Measurements from ENCODE around the gene CACNA1D.

Gene CACNA1D

DNA sequence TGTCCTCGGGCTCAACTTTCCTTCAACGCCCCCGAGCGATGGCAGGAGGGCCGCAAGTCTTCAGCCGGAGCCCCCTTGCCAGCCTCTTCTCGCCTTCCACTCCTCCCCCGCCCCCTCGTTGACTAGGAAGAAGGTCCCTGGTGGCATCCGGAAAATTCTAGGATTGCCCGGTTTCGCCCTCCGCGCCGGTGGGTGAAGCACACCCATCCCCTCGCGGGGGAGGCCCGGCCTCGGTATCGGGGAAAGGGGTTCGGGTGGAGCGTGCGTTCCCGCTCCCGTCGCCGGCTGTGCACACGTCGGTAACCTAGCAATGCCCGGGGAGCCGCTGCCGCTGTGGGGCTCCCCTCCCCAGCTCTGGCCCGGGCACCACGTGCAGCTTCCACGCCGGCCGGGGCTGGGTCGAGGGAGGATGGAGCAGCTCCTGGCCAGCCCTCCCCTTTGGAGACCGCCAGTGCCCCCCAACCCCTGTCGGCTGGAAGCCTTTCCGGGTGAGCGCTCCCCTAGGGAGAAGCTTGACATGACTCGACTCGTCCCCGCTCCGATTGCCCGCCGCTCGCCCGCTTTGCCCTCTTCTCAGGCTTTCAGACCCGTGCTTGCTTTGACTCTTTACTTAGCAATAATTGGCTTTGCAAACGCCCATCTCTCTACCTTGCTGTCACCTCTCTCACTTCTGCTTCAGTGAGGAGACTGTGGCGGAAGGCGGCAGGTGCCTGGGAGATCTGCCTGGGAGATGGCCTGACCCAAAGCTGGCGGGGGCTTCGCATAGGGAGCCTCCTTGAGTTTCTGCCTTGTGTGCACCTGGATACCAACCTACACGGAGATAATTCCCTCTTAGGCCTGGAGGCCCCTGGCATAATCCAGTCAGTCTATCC is 1.3 kb downstream of the CACNA1D start:
- DNase-seq, result peak; percentile 23

DNA sequence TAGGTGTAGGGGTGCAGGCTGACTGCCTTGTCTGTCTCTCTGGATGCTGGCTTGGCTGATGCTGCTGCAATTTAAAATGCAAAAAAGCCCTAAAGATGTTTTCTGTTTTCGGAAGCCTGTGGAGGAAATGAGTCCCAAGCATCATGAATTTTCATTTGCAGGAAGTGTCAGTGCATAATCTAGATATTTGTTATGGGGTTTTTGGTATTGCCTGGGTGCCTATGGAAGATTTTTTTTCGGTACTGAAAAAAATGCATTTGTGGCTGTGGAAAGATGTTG is 1.9 kb downstream of the CACNA1D start:
- DNase-seq, result no peak

GRCh38 chr3:53496984-53497383 is 2.6 kb downstream of the CACNA1D start:
- no peak for DNase-seq

DNA sequence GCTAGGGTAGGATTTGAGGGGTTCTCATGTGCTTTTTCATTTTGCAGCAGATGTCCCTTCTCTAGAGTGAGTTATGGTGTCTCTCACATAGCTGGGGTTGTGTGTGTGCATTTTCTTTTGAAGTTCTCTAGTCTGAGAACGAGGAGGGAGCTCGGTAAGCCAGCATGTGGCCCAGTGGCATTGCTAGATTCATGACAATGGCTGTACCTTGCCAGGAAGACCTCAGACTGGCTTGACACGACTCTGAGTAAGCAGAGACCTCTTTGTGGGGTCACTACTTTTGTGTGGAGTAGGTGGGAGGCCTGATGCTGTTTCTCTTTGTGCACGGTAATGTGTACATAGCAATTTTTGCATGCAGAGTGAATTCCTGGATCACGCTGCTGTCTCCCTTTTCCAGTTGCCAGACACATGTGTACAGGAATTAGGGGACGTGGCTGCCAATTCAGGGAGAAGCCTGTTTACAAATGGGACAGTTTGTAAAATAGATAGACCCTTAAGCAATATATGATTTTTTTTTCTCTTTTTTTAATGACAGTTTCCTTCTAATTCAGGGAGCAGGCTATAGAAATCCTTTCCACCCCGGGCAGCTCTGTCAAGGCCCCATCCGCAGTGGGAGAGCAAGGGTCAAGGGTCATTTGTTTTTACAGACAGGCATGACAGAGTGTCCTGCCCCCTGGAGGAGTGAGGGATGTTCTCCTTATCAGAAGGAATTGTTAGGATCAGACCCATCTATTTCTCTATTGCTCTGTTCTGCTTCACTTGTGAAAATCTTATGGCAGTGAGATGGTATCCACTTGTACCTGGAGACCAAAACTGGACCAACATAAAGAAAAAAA is 4.6 kb downstream of the CACNA1D start:
- no peak for DNase-seq

GRCh38 chr3:53500165-53500777 is 5.9 kb downstream of the CACNA1D start:
- no peak for DNase-seq

DNA sequence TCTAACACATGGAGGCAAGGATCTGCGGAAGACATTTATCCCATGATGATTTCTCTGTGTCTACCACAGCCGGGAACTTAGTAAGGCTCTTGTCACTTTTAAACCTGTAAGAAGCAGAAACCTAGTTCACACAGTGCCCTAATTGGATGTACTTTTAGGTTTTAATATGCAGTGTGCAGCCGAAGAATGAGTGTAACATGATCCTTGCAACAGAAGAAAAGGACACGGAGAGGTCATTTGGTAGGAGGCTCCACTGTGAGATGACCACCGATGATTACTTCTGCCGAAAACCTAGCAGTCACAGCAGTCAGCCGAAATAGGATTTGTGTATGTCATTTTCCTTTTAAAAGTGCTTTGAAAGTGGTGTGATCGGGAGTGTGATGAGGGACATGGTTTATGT is 6.8 kb downstream of the CACNA1D start:
- DNase-seq, result no peak

DNA sequence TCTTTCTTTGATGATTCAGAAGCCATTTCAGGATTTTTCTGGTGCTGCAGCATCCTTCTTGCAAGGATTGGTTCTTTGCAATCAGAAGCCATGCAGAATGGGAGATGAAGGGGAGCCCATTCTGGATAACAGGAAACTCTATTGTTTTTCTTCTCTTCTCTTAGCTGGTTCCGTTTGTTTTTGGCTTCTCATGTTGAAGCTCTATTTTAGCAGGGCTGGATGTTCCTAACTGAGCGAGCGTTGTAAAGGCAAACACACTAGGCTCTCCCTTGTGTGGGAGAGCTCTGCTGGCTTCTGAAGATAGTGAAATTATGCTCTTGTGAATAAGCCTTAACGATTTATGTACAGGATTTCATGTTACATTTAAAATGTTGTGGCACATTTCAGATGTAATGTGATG is 8.3 kb downstream of the CACNA1D start:
- no peak for DNase-seq

DNA sequence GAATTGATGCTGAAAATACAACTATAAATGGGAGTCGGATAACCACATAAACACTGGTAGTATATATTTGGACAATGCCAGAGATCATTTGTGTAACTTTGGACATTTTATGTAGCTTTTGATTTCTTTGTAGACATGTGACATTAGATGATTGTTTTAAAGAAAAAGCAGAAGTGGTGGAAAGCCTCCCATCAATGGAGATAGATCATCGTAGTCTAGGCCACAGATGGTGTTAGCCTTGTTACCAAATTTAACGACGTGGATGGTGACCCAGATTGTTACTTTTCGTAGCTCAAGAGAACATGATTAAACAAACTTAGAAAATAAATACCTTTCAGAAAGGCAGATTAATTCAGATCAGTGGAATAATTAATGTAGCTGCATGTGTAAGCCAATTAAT is 8.8 kb downstream of the CACNA1D start:
- DNase-seq, result no peak

DNA sequence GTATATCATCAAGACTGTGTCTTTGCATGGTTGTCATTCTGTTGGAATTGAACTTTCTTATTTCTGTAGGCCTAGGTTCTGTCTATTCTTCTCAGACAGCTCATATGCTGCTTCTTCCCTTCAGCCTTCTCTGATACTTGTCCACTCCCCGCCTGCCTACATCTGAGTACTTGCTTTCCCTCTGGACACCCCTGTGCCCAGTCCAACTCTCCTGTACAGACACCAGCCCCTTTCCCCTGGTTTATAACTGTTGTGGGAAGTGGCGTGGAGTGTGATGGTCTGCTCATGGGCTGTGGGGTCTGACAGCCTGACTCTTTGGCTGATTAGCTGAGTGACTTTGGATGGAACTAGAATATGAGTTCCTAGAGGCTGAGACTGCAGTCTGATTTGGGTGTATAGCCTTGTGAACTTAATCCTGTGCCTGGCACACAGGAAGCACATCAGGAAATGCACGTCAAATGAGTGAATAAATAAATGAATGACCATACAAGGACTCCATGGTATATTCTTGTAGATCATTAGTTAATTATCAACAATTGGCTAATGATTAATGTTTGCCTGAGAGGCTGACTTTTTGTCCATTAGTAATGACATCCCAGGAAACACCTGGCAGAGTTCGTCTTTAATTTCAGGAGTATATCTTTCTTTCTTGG is 11.8 kb downstream of the CACNA1D start:
- no peak for DNase-seq

DNA sequence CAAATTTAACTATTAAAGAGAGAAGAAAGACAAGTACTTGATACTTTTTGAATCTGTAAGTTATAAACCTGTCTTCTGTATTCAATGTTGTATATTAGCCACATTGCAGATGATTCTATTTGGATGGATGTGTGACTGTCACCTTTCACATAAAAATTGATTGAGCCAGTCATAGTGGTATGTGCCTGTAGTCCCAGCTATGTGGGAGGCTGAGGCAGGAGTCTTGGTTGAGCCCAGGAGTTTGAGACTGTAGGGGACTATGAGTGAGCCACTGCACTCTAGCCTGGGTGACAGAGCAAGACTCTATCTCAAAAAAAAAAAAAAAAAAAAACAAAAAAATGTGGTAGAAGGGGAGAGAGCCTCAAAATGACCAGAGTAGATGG is 12.3 kb downstream of the CACNA1D start:
- no peak for DNase-seq

- no peak for DNase-seq
Observed at GRCh38 chr3:53509494-53509893, 15.1 kb downstream of the CACNA1D start.

DNA sequence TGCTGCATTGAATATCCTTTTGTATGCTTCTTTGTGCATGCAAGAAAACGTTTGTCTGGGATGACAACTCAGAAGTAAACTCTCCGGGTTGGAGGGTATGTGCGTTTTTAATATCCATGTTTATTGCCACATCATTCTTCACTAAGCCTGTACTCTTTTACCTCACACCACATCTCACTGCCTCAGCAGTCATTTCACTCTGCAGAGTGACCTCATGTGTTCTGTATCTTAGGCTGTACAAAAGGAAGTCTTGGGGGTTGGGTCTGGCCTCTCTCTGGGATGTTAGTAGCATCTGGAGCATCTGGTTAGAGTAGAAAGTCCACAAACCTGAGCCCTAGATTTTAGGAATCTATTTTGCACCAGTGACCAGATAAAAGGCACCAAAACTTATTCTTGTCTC is 16.1 kb downstream of the CACNA1D start:
- no peak for DNase-seq

DNA sequence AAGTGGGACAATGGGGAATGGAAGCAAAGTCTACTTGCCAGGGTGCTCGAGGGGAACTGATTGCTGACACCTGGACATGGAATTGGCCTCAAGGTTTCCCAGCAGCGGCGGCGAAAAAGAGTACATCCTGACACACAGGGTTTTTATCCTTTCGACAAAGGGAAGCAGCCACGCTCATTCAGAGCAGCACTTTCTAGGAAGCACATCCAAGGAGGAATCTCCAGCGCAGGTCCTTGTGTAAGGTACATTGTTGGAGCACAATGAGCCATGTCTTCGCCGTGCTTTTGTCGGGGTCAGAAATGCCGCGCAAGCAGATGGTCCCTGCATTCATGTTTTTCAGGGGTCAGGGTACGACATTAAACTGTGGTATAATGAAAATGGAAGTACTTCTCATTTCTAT is 16.8 kb downstream of the CACNA1D start:
- DNase-seq, result no peak

DNA sequence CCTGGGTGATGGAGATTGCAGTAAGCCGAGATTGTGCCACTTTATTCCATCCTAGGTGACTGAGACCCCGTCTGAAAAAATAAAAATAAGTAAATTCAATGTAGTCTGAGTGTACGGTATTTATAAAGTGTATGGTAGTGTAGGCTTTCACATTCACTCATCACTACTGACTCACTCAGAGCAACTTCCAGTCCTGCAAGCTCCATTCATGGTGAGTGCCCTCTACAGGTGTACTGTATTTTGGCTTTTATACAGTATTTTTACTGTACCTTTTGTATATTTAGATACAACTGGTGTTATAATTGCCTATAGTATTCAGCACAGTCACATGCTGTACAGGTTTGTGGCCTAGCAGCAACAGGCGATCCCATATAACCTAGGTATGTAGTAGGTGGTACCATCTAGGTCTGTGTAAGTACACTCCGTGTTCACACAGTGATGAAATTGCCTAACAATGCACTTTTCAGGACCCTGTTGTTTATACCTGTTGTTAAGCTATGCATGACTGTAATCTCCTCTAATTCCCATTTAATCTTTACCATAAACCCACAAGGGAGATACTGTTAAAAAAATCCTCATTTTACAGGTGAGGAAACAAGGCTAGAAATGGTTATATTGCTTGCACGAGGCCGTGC is 19.3 kb downstream of the CACNA1D start:
- DNase-seq, result peak; percentile 21

GRCh38 chr3:53516339-53516738 is 21.9 kb downstream of the CACNA1D start:
- no peak for DNase-seq

GRCh38 chr3:53518495-53518981 is 24.1 kb downstream of the CACNA1D start:
- DNase-seq, result no peak

DNA sequence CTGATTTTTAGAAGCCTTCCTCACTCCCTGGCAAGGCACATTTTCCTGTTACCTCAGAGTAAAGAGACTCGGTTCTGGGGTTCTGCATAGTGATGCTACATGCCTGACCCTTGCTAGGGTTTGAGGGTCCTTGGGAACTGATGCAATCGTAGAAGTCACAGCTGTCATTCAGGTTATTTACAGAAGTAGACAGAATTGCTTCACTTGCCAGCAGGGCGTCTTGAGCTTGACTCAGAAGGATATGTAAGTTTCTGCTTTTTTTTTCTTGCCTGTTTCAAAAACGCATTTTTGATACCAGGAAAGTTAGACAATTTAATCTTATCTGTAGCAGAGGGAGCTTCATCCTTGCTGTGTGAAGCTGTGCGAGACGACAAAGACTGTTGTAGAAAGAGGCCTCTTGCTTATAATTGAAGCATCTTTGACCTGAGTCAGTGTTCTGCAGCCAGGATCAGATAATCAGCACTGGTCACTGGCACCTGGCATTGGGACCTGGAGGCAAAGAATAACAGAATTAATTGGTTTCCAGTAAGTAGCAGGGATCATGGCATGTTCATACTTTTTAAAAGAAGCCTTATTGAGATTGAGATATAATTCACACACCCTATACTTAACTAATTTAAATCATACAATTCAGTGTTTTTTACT is 24.8 kb downstream of the CACNA1D start:
- no peak for DNase-seq

GRCh38 chr3:53523346-53523745 is 28.9 kb downstream of the CACNA1D start:
- no peak for DNase-seq

DNA sequence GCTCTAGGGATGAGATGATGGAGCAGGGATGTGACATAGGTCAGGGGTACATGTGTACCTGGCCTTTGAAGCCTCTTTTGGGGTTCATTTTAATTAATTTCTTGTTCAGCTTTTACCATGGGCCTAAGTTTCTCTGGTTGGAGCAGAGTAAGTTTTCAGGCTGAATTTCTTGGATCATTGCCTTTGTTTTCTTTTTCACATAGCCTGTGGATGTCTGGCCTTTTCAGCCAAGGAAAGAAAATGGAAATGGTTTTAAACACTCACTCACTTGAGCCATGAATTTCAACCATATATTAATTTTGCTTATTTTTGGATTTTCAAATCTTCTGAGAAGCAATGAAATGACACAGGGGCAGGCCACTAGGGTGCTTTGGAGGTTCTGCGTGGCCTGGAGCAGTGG is 30.2 kb downstream of the CACNA1D start:
- no peak for DNase-seq

DNA sequence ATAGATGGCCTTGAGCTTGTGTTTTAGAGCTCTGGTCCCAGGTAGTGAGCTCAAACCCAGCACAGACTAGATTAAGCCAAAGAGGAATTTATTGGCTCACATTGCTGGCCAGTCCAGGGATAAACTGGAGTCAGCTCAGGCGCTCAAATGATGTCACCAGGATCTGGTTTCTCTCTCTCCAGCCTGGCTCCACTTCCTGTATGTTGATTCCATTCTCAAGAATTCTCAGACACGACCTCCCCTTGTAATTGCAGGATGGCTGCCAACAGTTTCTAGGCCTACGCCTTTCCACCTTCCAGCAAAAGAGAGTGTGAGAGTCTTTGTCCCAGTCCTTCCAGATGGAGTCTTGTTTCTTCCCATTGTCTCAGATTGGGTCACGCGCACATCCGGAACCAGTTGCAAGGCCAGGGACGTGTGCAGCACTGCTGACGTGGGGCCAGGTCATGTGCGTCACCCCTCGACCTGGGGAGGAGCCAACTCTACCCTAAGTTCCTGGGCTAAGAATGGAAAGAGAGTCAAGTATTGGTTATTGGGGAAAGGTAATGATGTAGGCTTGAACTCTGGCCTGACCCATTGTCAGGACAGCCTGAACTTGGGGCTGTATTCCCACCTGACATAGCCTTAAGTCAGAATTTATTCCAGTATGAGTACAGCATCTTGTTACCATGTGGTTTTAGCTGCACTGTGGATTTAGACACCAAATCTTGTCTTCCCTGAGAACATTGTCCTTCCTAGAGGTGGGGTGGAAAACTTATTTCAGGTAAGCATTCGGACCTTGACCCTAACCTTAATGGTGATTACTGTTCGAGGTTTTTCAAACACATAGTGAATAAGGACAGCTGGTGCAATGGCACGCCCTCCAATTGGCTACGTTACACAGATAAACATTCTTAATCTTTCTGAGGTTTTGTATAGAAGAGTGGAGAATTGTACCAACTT is 31.6 kb downstream of the CACNA1D start:
- no peak for DNase-seq

DNA sequence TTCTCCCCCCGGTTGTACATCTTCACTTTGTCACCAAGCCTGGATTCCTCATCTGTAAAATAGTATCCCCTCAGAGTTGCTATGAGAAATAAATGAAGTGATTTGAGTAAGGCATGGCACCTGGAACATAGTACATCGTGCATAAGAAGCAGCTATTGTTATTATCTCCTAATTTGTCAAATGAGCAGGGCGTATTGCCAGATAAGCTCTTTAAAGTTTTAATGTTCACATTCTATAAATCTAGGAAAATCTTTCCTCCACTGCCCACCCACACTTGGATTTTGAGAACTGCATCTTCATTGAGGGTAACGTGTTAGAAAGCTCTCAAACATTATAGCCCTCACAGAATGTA is 32.3 kb downstream of the CACNA1D start:
- DNase-seq, result no peak
